Measurements from ENCODE around the gene EXT2.

Gene EXT2

DNA sequence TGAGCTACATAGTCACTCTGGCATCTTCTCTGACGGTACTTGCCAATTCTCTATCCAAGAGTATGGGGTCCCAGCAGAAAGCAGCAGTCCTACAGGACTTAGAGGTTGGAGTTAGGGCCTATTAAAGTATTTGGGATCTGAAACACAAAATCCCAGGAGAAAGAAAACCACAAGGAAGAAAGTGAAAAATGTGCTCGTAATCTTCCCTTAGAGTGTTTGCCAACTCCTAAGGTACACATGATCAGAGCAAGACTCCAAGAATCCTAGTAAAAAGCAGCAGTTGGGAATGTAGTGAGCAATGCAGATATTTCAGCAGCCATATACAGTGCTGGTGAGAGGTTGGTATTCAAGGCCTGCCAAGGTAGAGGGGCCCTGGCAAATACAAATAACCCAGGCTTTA, 71.6 kb downstream of the EXT2 start:
- no peak for DNase-seq (ENCODE audit: extremely low read depth, insufficient read length)
- TF ChIP-seq, protein P1, sequence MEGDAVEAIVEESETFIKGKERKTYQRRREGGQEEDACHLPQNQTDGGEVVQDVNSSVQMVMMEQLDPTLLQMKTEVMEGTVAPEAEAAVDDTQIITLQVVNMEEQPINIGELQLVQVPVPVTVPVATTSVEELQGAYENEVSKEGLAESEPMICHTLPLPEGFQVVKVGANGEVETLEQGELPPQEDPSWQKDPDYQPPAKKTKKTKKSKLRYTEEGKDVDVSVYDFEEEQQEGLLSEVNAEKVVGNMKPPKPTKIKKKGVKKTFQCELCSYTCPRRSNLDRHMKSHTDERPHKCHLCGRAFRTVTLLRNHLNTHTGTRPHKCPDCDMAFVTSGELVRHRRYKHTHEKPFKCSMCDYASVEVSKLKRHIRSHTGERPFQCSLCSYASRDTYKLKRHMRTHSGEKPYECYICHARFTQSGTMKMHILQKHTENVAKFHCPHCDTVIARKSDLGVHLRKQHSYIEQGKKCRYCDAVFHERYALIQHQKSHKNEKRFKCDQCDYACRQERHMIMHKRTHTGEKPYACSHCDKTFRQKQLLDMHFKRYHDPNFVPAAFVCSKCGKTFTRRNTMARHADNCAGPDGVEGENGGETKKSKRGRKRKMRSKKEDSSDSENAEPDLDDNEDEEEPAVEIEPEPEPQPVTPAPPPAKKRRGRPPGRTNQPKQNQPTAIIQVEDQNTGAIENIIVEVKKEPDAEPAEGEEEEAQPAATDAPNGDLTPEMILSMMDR (IDR thresholded peaks at IDR 0.05; ENCODE audit: insufficient read depth, low read length, poor library complexity, severe bottlenecking): no peak
- Histone ChIP-seq H3K36me3 (ENCODE audit: control insufficient read depth, insufficient read depth, low read length) (no peaks in the 10 kb centered on the region), H3K27me3 (replicated peaks; ENCODE audit: control insufficient read depth, insufficient read depth, low read length) (no peaks in the 10 kb centered on the region), H3K4me3 (replicated peaks; ENCODE audit: low read depth, low read length) (no peak overlapping the region)

GRCh38 chr11:44171518-44171917, 76.0 kb downstream of the EXT2 start:
- no peaks in the 10 kb centered on the region for H3K27me3 ChIP-seq (replicated peaks; ENCODE audit: control insufficient read depth, insufficient read depth, low read length)
- DNase-seq (ENCODE audit: extremely low read depth, insufficient read length): no peak
- no peaks in the 10 kb centered on the region for H3K36me3 ChIP-seq (ENCODE audit: control insufficient read depth, insufficient read depth, low read length)
- TF ChIP-seq, protein P1 (IDR thresholded peaks at IDR 0.05; ENCODE audit: insufficient read depth, low read length, poor library complexity, severe bottlenecking): no peak
- no peak overlapping the region for H3K4me3 ChIP-seq (replicated peaks; ENCODE audit: low read depth, low read length)

DNA sequence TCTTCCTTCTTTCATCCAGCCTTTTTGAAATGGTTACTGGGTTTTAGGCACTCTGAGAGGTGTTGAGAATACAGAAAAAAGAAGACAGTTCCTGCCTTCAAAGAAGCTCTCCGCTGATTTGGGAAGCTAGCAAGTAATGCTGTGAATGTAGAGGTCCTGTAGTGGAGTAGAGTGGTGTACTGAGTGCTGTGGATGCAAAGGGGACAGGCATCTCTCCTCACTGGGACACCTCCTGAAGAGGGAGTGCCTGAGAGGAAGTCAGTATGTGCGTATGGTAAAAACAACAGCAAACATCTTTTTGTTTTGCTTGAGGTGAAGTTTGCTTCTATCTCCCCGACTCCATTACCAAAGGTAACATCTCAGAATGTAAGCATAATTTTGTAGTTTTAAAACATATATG, 77.5 kb downstream of the EXT2 start:
- TF ChIP-seq, protein P1 (IDR thresholded peaks at IDR 0.05; ENCODE audit: insufficient read depth, low read length, poor library complexity, severe bottlenecking): no peak

GRCh38 chr11:44174842-44175241, 79.4 kb downstream of the EXT2 start:
- TF ChIP-seq, protein P1 (IDR thresholded peaks at IDR 0.05; ENCODE audit: insufficient read depth, low read length, poor library complexity, severe bottlenecking): no peak
- H3K36me3 ChIP-seq (ENCODE audit: control insufficient read depth, insufficient read depth, low read length): no peaks in the 10 kb centered on the region
- no peak for DNase-seq (ENCODE audit: extremely low read depth, insufficient read length)
- no peaks in the 10 kb centered on the region for H3K27me3 ChIP-seq (replicated peaks; ENCODE audit: control insufficient read depth, insufficient read depth, low read length)
- H3K4me3 ChIP-seq (replicated peaks; ENCODE audit: low read depth, low read length): no peak overlapping the region

More for the DNA sequence above, 77.5 kb downstream of the EXT2 start:
- DNase-seq (ENCODE audit: extremely low read depth, insufficient read length): no peak
- Histone ChIP-seq H3K27me3 (replicated peaks; ENCODE audit: control insufficient read depth, insufficient read depth, low read length) (no peaks in the 10 kb centered on the region), H3K36me3 (ENCODE audit: control insufficient read depth, insufficient read depth, low read length) (no peaks in the 10 kb centered on the region), H3K4me3 (replicated peaks; ENCODE audit: low read depth, low read length) (no peak overlapping the region)

- Histone ChIP-seq H3K4me3 (replicated peaks; ENCODE audit: low read depth, low read length) (no peak overlapping the region), H3K36me3 (ENCODE audit: control insufficient read depth, insufficient read depth, low read length) (no peaks in the 10 kb centered on the region), H3K27me3 (replicated peaks; ENCODE audit: control insufficient read depth, insufficient read depth, low read length) (no peaks in the 10 kb centered on the region)
- DNase-seq (ENCODE audit: extremely low read depth, insufficient read length): no peak
- TF ChIP-seq, protein P1 (IDR thresholded peaks at IDR 0.05; ENCODE audit: insufficient read depth, low read length, poor library complexity, severe bottlenecking): no peak
These were observed 81.2 kb downstream of the EXT2 start for GRCh38 chr11:44176546-44177213.

GRCh38 chr11:44177905-44178304, 82.4 kb downstream of the EXT2 start:
- H3K36me3 ChIP-seq (ENCODE audit: control insufficient read depth, insufficient read depth, low read length): no peaks in the 10 kb centered on the region

More at GRCh38 chr11:44177905-44178304, 82.4 kb downstream of the EXT2 start:
- TF ChIP-seq, protein P1 (IDR thresholded peaks at IDR 0.05; ENCODE audit: insufficient read depth, low read length, poor library complexity, severe bottlenecking): no peak
- Histone ChIP-seq H3K4me3 (replicated peaks; ENCODE audit: low read depth, low read length) (no peak overlapping the region), H3K27me3 (replicated peaks; ENCODE audit: control insufficient read depth, insufficient read depth, low read length) (no peaks in the 10 kb centered on the region)
- no peak for DNase-seq (ENCODE audit: extremely low read depth, insufficient read length)
